Activated CD8-positive, alpha-beta memory T cell treated with anti-CD3 and anti-CD28 coated beads, Interleukin-2, amount 50 U/mL, for 4 hours (primary cell): Measurements from ENCODE around the gene ARF3.

Experiments used
- DNase-seq: peaks from one replicate; pipeline ENCODE4 v3.0.0-alpha.2; 2020

The ARF3 gene

GRCh38 chr12:48961801-48962200 is 4.5 kb upstream of the ARF3 start:
- no peak for DNase-seq

GRCh38 chr12:48961331-48961730 is 4.0 kb upstream of the ARF3 start:
- no peak for DNase-seq

GRCh38 chr12:48960834-48961233 is 3.5 kb upstream of the ARF3 start:
- DNase-seq = no peak

- DNase-seq = no peak
These were observed 732 bp upstream of the ARF3 start for GRCh38 chr12:48958049-48958388.

GRCh38 chr12:48956279-48957140 is 777 bp downstream of the ARF3 start:
- no peak for DNase-seq

GRCh38 chr12:48954841-48955501 is 2.3 kb downstream of the ARF3 start:
- DNase-seq = no peak

- DNase-seq = no peak
These were observed 3.2 kb downstream of the ARF3 start for GRCh38 chr12:48954061-48954460.

- DNase-seq = no peak
These were observed 4.6 kb downstream of the ARF3 start for GRCh38 chr12:48952691-48953090.

GRCh38 chr12:48947727-48948126 is 9.6 kb downstream of the ARF3 start:
- no peak for DNase-seq

GRCh38 chr12:48946943-48947342 is 10.3 kb downstream of the ARF3 start:
- DNase-seq = no peak

- no peak for DNase-seq
These were observed 11.1 kb downstream of the ARF3 start for GRCh38 chr12:48946205-48946604.

- no peak for DNase-seq
These were observed 14.1 kb downstream of the ARF3 start for GRCh38 chr12:48943221-48943620.

GRCh38 chr12:48940181-48940580 is 17.1 kb downstream of the ARF3 start:
- no peak for DNase-seq

- no peak for DNase-seq
These were observed 18.5 kb downstream of the ARF3 start for GRCh38 chr12:48938805-48939204.

GRCh38 chr12:48937170-48937569 is 20.1 kb downstream of the ARF3 start:
- no peak for DNase-seq

GRCh38 chr12:48936379-48936979 is 20.8 kb downstream of the ARF3 start:
- DNase-seq = peak; percentile 90

- no peak for DNase-seq
These were observed 23.0 kb downstream of the ARF3 start for GRCh38 chr12:48934312-48934706.

- no peak for DNase-seq
These were observed 23.5 kb downstream of the ARF3 start for GRCh38 chr12:48933664-48934311.

- DNase-seq = no peak
These were observed 24.4 kb downstream of the ARF3 start for GRCh38 chr12:48932878-48933277.

- DNase-seq = no peak
These were observed 26.8 kb downstream of the ARF3 start for GRCh38 chr12:48930475-48930874.

- DNase-seq = no peak
These were observed 27.7 kb downstream of the ARF3 start for GRCh38 chr12:48929551-48929950.

GRCh38 chr12:48927261-48927660 is 30.0 kb downstream of the ARF3 start:
- DNase-seq = no peak

GRCh38 chr12:48925304-48926011 is 31.8 kb downstream of the ARF3 start, which contains the start of gene FKBP11:
FKBP11 (minus strand) TSS chr12:48925492; CDS start chr12:48925428, 64 bp downstream.
- peak; percentile 86 for DNase-seq
